Umbilical cord (tissue), 2 donors: ENCODE measurements around the gene CST4. TPM values are rescaled to one million over a fixed set of nuclear protein-coding genes. Genes with fewer than 3 reads are reported as not detected.
"Not testable (repeated sequence)": the region's sequence is repeated elsewhere in the genome, so short reads cannot be mapped to it uniquely, and the experiment has no call there.

Experiments
- DNase-seq: peaks from one replicate; pipeline ENCODE4 v3.0.0-alpha.2; 2015; ENCODE audit warnings: low spot score
- total RNA-seq: library from RNA; depleted of rRNA; stranded (reverse); fragments of >200 nt; gene quantifications from one replicate; pipeline ENCODE4 v1.2.3, GENCODE V29; 2014; ENCODE audit warnings: low replicate concordance; ENCODE audit not compliant: insufficient read depth

Gene CST4
- total RNA-seq, 1 donor from 2014 or later, result not detected

GRCh38 chr20:23662276-23662870 is 26.5 kb downstream of the CST4 start:
- no peak for DNase-seq

- DNase-seq, result no peak
Measured at GRCh38 chr20:23661002-23661429, 27.8 kb downstream of the CST4 start.

GRCh38 chr20:23659989-23660837 is 28.6 kb downstream of the CST4 start:
- DNase-seq, result peak; percentile 8

GRCh38 chr20:23659610-23659988 is 29.2 kb downstream of the CST4 start:
- not testable (repeated sequence) for DNase-seq

GRCh38 chr20:23658989-23659609 is 29.7 kb downstream of the CST4 start:
- no peak for DNase-seq

- no peak for DNase-seq
Measured at GRCh38 chr20:23658336-23658735, 30.5 kb downstream of the CST4 start.

GRCh38 chr20:23657202-23657601 is 31.6 kb downstream of the CST4 start:
- DNase-seq, result no peak

GRCh38 chr20:23656372-23656771 is 32.5 kb downstream of the CST4 start:
- no peak for DNase-seq

GRCh38 chr20:23655491-23656211 is 33.2 kb downstream of the CST4 start:
- DNase-seq, result peak; percentile 58

GRCh38 chr20:23654717-23655116 is 34.1 kb downstream of the CST4 start:
- no peak for DNase-seq

GRCh38 chr20:23654000-23654399 is 34.8 kb downstream of the CST4 start:
- DNase-seq, result no peak

- no peak for DNase-seq
Measured at GRCh38 chr20:23653400-23653938, 35.4 kb downstream of the CST4 start.

- no peak for DNase-seq
Measured at GRCh38 chr20:23652926-23653325, 35.9 kb downstream of the CST4 start.

- DNase-seq, result no peak
Measured at GRCh38 chr20:23652371-23652770, 36.5 kb downstream of the CST4 start.

GRCh38 chr20:23651117-23651516 is 37.7 kb downstream of the CST4 start:
- no peak for DNase-seq

GRCh38 chr20:23649830-23650417 is 38.9 kb downstream of the CST4 start:
- no peak for DNase-seq

- DNase-seq, result no peak
Measured at GRCh38 chr20:23649242-23649641, 39.6 kb downstream of the CST4 start.

GRCh38 chr20:23647346-23647745 is 41.5 kb downstream of the CST4 start:
- no peak for DNase-seq

GRCh38 chr20:23646106-23646873 is 42.5 kb downstream of the CST4 start:
- no peak for DNase-seq

GRCh38 chr20:23645575-23645974 is 43.3 kb downstream of the CST4 start:
- no peak for DNase-seq

- no peak for DNase-seq
Measured at GRCh38 chr20:23644164-23644563, 44.7 kb downstream of the CST4 start.
